ENCODE results near the gene EXOSC2.

EXOSC2 gene

DNA sequence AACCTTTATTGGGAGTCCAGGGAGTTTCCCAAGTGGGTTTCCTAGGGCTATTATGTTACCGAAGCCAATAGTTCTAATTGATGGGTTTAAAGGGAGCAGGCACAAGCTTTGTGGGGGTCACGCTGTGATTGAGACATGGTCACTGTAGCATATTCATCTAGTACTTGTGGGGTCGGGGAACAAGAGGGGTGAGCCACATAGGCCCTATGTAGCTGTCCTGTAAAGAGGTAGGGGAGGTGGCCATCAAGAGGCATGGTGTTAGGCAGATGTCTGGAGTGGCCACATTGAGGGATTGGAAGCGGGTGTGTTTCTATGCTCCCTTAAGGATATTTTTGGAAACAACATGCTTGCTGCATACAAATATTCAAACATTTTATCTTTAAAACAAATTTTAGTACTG is 50.1 kb downstream of the EXOSC2 start:
- no peak for FAIRE-seq

GRCh38 chr9:130745210-130745800 is 51.7 kb downstream of the EXOSC2 start:
- TF ChIP-seq, protein P1, sequence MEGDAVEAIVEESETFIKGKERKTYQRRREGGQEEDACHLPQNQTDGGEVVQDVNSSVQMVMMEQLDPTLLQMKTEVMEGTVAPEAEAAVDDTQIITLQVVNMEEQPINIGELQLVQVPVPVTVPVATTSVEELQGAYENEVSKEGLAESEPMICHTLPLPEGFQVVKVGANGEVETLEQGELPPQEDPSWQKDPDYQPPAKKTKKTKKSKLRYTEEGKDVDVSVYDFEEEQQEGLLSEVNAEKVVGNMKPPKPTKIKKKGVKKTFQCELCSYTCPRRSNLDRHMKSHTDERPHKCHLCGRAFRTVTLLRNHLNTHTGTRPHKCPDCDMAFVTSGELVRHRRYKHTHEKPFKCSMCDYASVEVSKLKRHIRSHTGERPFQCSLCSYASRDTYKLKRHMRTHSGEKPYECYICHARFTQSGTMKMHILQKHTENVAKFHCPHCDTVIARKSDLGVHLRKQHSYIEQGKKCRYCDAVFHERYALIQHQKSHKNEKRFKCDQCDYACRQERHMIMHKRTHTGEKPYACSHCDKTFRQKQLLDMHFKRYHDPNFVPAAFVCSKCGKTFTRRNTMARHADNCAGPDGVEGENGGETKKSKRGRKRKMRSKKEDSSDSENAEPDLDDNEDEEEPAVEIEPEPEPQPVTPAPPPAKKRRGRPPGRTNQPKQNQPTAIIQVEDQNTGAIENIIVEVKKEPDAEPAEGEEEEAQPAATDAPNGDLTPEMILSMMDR (IDR thresholded peaks at IDR 0.05; ENCODE audit: insufficient read depth, missing control alignments): no peak
- no peak for FAIRE-seq
- no peak for DNase-seq (ENCODE audit: insufficient read length, low spot score)

More for the DNA sequence above, 50.1 kb downstream of the EXOSC2 start:
- no peak for DNase-seq (ENCODE audit: insufficient read length, low spot score)
- TF ChIP-seq, protein P1 (IDR thresholded peaks at IDR 0.05; ENCODE audit: insufficient read depth, missing control alignments): no peak

GRCh38 chr9:130745829-130746228 is 52.2 kb downstream of the EXOSC2 start:
- DNase-seq (ENCODE audit: insufficient read length, low spot score) (no peak), FAIRE-seq (no peak)
- TF ChIP-seq, protein P1 (IDR thresholded peaks at IDR 0.05; ENCODE audit: insufficient read depth, missing control alignments): no peak

DNA sequence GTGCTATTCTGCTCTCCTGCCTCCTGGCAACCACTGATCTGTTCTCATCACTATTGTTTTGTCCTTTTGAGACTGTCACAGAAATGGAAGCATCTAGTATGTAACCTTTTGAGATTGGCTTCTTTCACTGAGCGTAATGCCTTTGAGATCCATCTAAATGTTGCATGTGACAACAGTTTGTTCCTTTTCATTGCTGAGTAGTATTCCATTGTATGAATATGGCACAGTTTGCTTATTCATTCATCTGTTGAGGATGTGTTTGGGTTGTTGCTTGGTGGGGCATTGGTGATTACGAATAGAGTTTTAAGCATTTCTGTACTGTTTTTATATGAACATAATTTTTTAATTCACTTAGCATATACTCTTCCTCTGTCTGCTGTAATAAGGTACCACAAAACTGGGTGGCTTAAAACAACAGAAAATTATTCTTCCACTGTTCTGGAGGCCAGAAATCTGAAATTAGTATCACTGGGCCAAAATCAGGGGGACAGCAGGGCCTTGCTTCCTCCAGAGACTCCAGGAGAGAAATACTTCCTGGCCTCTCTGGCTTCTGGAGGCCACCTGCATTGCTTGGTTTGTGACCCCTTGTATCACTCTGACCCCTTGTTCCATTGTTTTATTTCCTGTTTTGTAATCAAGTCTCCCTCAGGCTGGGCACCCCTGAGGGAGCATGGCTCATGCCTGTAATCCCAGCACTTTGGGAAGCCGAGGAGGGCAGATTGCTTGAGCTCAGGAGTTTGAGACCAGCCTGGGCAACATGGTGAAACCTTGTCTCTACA is 53.0 kb downstream of the EXOSC2 start:
- FAIRE-seq (no peak), DNase-seq (ENCODE audit: insufficient read length, low spot score) (no peak)
- TF ChIP-seq, protein P1 (IDR thresholded peaks at IDR 0.05; ENCODE audit: insufficient read depth, missing control alignments): no peak

DNA sequence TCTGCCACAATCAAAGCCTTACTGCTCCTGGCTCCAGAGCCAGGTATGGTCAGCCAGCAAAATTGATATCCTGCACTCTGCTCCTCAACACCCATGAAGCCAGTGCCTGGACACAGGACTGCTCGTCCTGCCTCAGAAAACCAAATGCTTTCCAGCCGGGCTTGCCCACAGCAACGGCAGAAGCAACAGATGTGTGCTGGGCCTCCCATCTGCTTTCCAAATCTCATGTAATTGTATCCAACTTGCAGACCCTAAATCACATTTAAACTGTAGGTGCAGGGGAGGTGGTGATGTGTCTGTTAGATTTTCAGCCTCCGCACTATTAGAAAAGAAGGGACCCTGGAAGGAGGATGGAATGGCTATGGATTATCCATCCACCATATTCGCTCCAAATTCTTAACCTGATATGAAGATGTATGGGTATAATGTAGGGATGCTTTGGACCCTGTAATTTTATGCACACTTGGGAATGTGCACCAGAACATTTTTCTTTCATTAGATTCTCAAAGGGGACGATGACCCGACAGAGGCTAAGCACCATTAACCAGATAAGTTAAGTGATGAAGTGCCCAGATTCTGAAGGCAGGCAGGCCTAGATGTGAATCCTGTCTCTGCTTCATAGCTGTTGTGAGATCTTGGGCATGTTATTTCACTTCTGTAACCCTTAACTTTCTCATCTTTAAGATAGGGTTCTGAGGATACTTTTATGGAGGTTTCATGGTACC is 58.2 kb downstream of the EXOSC2 start:
- FAIRE-seq: no peak
- TF ChIP-seq, protein P1 (IDR thresholded peaks at IDR 0.05; ENCODE audit: insufficient read depth, missing control alignments): no peak
- no peak for DNase-seq (ENCODE audit: insufficient read length, low spot score)
